ENCODE data around the gene SYP.

DNA sequence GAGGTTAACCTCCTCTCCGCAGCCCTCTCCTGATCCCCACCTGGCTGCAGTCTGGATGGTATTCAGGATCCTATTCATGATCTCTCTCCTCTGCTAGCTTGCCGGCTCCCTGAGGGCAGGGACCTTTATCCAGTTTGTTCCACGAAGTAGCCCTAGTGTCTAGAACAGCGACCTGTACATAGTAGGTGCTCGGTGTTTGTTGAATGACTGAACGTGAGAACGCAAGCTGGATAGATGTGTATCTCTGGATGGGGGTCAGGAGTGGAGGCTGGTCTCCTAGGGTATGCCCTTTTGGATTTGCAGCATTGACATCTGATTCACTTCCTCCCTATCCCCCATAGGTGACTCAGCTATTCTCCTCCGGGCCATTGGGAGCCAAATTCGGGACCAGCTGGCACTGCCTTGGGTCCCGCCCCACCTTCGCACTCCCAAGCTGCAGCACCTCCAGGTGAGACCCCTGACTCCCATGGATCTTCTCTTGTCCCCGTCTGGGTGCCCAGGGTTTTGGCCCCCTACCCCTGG is 42.6 kb upstream of the SYP start:
- TF ChIP-seq TAF1 (conservative IDR thresholded peaks at IDR 0.05) (no peak), CTCF (IDR thresholded peaks at IDR 0.05; ENCODE audit: low read depth, low read length, missing input control) (no peak), RXRA (IDR thresholded peaks at IDR 0.05) (no peak), YY1 (IDR thresholded peaks at IDR 0.05) (no peak), RAD21 (IDR thresholded peaks at IDR 0.05) (no peak), HNF4G (IDR thresholded peaks at IDR 0.05) (no peak), JUND (IDR thresholded peaks at IDR 0.05) (no peak)
